ENCODE measurements around the gene KCNIP1. TPM values are rescaled to one million over a fixed set of nuclear protein-coding genes. Genes with fewer than 3 reads are reported as not detected.

The KCNIP1 gene
- polyA plus RNA-seq, 2 of the 4 experiments (the other 2 are of a cell fraction), result not detected

DNA sequence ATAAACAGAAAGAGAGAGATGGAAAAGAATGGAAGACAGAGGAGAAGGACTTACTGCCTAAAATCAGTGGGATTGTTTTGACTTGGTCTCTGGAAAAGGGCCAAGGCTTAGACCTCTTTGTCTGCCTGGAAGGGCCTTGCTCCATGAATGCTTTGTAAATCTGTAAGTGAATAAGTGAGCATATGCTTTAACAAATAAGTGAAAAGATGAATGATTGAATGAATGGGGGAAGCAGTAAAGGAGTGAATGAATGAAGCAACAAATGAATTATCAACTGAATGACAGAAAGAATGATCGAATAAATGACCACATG lies 5.5 kb downstream of the KCNIP1 start:
- no peaks in the 10 kb centered on the region for H3K9me3 ChIP-seq
- ATAC-seq (no peak), DNase-seq (ENCODE audit: low read depth in 1 of 2, low spot score in 1 of 2) (no peak), FAIRE-seq (no peak)
- H3K4me3 ChIP-seq, result no peak overlapping the region
- no peak overlapping the region for H3K4me2 ChIP-seq
- H3K27ac ChIP-seq, result no peak overlapping the region
- TF ChIP-seq SMC3 (IDR thresholded peaks at IDR 0.05), result no peak
- no peak for TF ChIP-seq EHMT2 (IDR thresholded peaks at IDR 0.05; ENCODE audit: low read depth)
- no peak for TF ChIP-seq CEBPB (IDR thresholded peaks at IDR 0.05)
- no peak for TF ChIP-seq NR3C1 (IDR thresholded peaks at IDR 0.05)
- TF ChIP-seq ZC3H11A (IDR thresholded peaks at IDR 0.05), result no peak
- no peak for TF ChIP-seq HOXB13 (CRISPR knock-in tag; IDR thresholded peaks at IDR 0.05; ENCODE audit: low read depth)
- TF ChIP-seq, protein P1, sequence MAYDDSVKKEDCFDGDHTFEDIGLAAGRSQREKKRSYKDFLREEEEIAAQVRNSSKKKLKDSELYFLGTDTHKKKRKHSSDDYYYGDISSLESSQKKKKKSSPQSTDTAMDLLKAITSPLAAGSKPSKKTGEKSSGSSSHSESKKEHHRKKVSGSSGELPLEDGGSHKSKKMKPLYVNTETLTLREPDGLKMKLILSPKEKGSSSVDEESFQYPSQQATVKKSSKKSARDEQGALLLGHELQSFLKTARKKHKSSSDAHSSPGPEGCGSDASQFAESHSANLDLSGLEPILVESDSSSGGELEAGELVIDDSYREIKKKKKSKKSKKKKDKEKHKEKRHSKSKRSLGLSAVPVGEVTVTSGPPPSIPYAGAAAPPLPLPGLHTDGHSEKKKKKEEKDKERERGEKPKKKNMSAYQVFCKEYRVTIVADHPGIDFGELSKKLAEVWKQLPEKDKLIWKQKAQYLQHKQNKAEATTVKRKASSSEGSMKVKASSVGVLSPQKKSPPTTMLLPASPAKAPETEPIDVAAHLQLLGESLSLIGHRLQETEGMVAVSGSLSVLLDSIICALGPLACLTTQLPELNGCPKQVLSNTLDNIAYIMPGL (CRISPR knock-in tag; IDR thresholded peaks at IDR 0.05; ENCODE audit: borderline replicate concordance), result no peak
- TF ChIP-seq EHF (CRISPR knock-in tag; IDR thresholded peaks at IDR 0.05), result no peak
- TF ChIP-seq, protein P2, sequence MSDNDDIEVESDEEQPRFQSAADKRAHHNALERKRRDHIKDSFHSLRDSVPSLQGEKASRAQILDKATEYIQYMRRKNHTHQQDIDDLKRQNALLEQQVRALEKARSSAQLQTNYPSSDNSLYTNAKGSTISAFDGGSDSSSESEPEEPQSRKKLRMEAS (IDR thresholded peaks at IDR 0.05), result no peak
- TF ChIP-seq RAD21 (conservative IDR thresholded peaks at IDR 0.05 in 1 of 2, IDR thresholded peaks at IDR 0.05 in 1 of 2), result no peak
- no peak for TF ChIP-seq FOSL2 (IDR thresholded peaks at IDR 0.05)
- TF ChIP-seq FOSL2 (CRISPR knock-in tag; IDR thresholded peaks at IDR 0.05), result no peak
- no peak for TF ChIP-seq KDM5A (IDR thresholded peaks at IDR 0.05)
- no peak for TF ChIP-seq MAFK (IDR thresholded peaks at IDR 0.05; ENCODE audit: partially characterized antibody)
- TF ChIP-seq FOSB (CRISPR knock-in tag; IDR thresholded peaks at IDR 0.05), result no peak
- no peak for TF ChIP-seq RARB (CRISPR knock-in tag; IDR thresholded peaks at IDR 0.05)
- TF ChIP-seq ZSCAN20 (CRISPR knock-in tag; IDR thresholded peaks at IDR 0.05), result no peak
- CTCF ChIA-PET, result interaction anchor here (0.8 to 1.8 kb wide), 6 partner anchors 11 to 408 kb away, joined by 3 to 4 read pairs (median 3); no protein-coding TSS in a partner anchor
- POLR2A ChIA-PET, result no interaction called here
- H3K4me1 ChIP-seq, result peaks cover 4% of the 10 kb centered on the region; the same call in 1 of the 3 replicates
- WGBS (ENCODE audit: missing lambda C conversion rate), result 71% methylated on average over 1 of the region's 1 CpG

DNA sequence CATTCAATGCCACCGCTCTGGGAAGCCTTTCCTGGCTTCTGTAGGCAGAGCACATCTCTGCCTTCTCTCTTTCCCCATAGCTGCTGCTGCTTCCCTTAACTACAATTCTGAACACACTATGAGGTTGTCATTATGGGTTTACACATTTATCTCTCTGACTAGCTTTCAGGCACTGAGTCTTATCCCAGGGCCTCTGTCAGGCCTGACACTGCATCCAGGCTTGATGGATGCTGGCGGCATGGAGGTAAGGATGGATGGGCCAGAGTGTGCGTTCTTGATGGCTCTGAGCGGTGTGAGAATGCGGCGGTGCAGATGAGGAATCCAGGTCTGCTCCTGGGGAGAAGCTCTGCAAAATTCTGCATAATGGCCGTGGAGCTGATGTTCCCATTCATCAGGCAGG lies 6.3 kb downstream of the KCNIP1 start:
- no peak for FAIRE-seq
- no peak overlapping the region for H3K4me3 ChIP-seq

DNA sequence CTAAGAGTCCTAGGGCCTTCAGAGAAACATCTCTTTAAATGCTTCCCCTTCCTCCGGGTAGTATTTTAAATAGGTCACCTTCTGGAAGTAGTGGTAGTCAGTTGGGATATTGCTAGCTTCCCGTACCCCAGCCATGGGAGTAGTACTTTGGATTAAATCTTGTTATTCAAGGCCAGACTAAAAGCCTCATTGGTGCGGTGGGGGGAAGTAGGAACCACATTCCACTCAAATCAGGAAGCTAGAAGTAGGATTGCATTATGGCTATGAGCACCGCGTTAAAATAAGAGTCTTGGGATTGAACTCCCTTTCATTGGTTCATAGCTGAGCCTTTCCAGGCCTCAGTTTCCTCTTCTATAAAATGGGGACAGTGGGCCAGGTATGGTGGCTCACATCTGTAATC lies 6.7 kb downstream of the KCNIP1 start:
- no peak for FAIRE-seq
- WGBS (ENCODE audit: missing lambda C conversion rate), result 85% methylated on average over 5 of the region's 5 CpGs
- Histone ChIP-seq H3K27ac (no peak overlapping the region), H3K4me3 (no peak overlapping the region), H3K4me1 (peaks cover 4% of the 10 kb centered on the region; the same call in 1 of the 3 replicates), H3K9me3 (no peaks in the 10 kb centered on the region), H3K4me2 (no peak overlapping the region)
- DNase-seq (ENCODE audit: low read depth in 1 of 2, low spot score in 1 of 2), result no peak
- POLR2A ChIA-PET, result no interaction called here
- no peak for ATAC-seq
- CTCF ChIA-PET, result interaction anchor here (1.0 to 2.1 kb wide), 3 partner anchors 15 to 122 kb away, joined by 3 to 4 read pairs (median 4); no protein-coding TSS in a partner anchor
- no peak for TF ChIP-seq ZSCAN20 (CRISPR knock-in tag; IDR thresholded peaks at IDR 0.05)
- TF ChIP-seq, protein P3, sequence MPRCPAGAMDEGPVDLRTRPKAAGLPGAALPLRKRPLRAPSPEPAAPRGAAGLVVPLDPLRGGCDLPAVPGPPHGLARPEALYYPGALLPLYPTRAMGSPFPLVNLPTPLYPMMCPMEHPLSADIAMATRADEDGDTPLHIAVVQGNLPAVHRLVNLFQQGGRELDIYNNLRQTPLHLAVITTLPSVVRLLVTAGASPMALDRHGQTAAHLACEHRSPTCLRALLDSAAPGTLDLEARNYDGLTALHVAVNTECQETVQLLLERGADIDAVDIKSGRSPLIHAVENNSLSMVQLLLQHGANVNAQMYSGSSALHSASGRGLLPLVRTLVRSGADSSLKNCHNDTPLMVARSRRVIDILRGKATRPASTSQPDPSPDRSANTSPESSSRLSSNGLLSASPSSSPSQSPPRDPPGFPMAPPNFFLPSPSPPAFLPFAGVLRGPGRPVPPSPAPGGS (IDR thresholded peaks at IDR 0.05), result no peak
- TF ChIP-seq RARB (CRISPR knock-in tag; IDR thresholded peaks at IDR 0.05), result no peak
- no peak for TF ChIP-seq HOXA7 (CRISPR knock-in tag; IDR thresholded peaks at IDR 0.05)
- TF ChIP-seq ZC3H11A (IDR thresholded peaks at IDR 0.05), result no peak
- no peak for TF ChIP-seq FOSL2 (IDR thresholded peaks at IDR 0.05)
- no peak for TF ChIP-seq FOSL2 (CRISPR knock-in tag; IDR thresholded peaks at IDR 0.05)
- no peak for TF ChIP-seq NR3C1 (IDR thresholded peaks at IDR 0.05)
- TF ChIP-seq JUN (IDR thresholded peaks at IDR 0.05), result no peak
- TF ChIP-seq, protein P4, sequence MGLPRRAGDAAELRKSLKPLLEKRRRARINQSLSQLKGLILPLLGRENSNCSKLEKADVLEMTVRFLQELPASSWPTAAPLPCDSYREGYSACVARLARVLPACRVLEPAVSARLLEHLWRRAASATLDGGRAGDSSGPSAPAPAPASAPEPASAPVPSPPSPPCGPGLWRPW (IDR thresholded peaks at IDR 0.05), result no peak
- no peak for TF ChIP-seq CHD2 (IDR thresholded peaks at IDR 0.05; ENCODE audit: low read length, partially characterized antibody)
- no peak for TF ChIP-seq HEYL (CRISPR knock-in tag; IDR thresholded peaks at IDR 0.05)
- TF ChIP-seq SREBF2 (IDR thresholded peaks at IDR 0.05), result no peak
- no peak for TF ChIP-seq BHLHE40 (IDR thresholded peaks at IDR 0.05; ENCODE audit: low read depth, low read length)
- TF ChIP-seq RNF2 (IDR thresholded peaks at IDR 0.05; ENCODE audit: borderline replicate concordance, low read depth), result no peak
- TF ChIP-seq, protein P5, sequence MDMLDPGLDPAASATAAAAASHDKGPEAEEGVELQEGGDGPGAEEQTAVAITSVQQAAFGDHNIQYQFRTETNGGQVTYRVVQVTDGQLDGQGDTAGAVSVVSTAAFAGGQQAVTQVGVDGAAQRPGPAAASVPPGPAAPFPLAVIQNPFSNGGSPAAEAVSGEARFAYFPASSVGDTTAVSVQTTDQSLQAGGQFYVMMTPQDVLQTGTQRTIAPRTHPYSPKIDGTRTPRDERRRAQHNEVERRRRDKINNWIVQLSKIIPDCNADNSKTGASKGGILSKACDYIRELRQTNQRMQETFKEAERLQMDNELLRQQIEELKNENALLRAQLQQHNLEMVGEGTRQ (IDR thresholded peaks at IDR 0.05), result no peak
- TF ChIP-seq, protein P6, sequence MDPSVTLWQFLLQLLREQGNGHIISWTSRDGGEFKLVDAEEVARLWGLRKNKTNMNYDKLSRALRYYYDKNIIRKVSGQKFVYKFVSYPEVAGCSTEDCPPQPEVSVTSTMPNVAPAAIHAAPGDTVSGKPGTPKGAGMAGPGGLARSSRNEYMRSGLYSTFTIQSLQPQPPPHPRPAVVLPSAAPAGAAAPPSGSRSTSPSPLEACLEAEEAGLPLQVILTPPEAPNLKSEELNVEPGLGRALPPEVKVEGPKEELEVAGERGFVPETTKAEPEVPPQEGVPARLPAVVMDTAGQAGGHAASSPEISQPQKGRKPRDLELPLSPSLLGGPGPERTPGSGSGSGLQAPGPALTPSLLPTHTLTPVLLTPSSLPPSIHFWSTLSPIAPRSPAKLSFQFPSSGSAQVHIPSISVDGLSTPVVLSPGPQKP (IDR thresholded peaks at IDR 0.05; ENCODE audit: low read depth, low read length), result no peak
- TF ChIP-seq FOXS1 (CRISPR knock-in tag; IDR thresholded peaks at IDR 0.05), result no peak
- no peak for TF ChIP-seq ZNF302 (CRISPR knock-in tag; IDR thresholded peaks at IDR 0.05)
- no peak for TF ChIP-seq POLR2AphosphoS2 (conservative IDR thresholded peaks at IDR 0.05; ENCODE audit: low read length)

More for the DNA sequence above, 6.3 kb downstream of the KCNIP1 start:
- ATAC-seq (no peak), DNase-seq (ENCODE audit: low read depth in 1 of 2, low spot score in 1 of 2) (no peak)
- H3K4me2 ChIP-seq, result no peak overlapping the region
- WGBS (ENCODE audit: missing lambda C conversion rate), result 74% methylated on average over 7 of the region's 7 CpGs
- TF ChIP-seq CBX2 (IDR thresholded peaks at IDR 0.05; ENCODE audit: borderline replicate concordance, low read depth), result no peak
- no peak for TF ChIP-seq HOXB13 (CRISPR knock-in tag; IDR thresholded peaks at IDR 0.05; ENCODE audit: low read depth)
- H3K4me1 ChIP-seq, result peaks cover 4% of the 10 kb centered on the region; the same call in 1 of the 3 replicates
- no peaks in the 10 kb centered on the region for H3K9me3 ChIP-seq
- POLR2A ChIA-PET, result no interaction called here
- CTCF ChIA-PET, result interaction anchor here (1.0 to 2.1 kb wide), 3 partner anchors 16 to 122 kb away, joined by 3 to 4 read pairs (median 4); no protein-coding TSS in a partner anchor
- H3K27ac ChIP-seq, result no peak overlapping the region
